Lung microvascular endothelial cell (primary cell): ENCODE measurements around the gene CUX1. TPM values are rescaled to one million over a fixed set of nuclear protein-coding genes. Genes with fewer than 3 reads are reported as not detected.

Experiments used
- DNase-seq, 2 donors: peaks; one replicate each; pipeline versions ENCODE4 v3.0.0 to v3.0.0-alpha.2; 2010; ENCODE audit warnings: low read depth in 2 of 2
- total RNA-seq: library from RNA; depleted of rRNA; stranded (reverse); fragments of >200 nt; gene quantifications from 2 replicates; pipeline ENCODE4 v1.2.1, GENCODE V29; 2014

CUX1 gene, protein sequence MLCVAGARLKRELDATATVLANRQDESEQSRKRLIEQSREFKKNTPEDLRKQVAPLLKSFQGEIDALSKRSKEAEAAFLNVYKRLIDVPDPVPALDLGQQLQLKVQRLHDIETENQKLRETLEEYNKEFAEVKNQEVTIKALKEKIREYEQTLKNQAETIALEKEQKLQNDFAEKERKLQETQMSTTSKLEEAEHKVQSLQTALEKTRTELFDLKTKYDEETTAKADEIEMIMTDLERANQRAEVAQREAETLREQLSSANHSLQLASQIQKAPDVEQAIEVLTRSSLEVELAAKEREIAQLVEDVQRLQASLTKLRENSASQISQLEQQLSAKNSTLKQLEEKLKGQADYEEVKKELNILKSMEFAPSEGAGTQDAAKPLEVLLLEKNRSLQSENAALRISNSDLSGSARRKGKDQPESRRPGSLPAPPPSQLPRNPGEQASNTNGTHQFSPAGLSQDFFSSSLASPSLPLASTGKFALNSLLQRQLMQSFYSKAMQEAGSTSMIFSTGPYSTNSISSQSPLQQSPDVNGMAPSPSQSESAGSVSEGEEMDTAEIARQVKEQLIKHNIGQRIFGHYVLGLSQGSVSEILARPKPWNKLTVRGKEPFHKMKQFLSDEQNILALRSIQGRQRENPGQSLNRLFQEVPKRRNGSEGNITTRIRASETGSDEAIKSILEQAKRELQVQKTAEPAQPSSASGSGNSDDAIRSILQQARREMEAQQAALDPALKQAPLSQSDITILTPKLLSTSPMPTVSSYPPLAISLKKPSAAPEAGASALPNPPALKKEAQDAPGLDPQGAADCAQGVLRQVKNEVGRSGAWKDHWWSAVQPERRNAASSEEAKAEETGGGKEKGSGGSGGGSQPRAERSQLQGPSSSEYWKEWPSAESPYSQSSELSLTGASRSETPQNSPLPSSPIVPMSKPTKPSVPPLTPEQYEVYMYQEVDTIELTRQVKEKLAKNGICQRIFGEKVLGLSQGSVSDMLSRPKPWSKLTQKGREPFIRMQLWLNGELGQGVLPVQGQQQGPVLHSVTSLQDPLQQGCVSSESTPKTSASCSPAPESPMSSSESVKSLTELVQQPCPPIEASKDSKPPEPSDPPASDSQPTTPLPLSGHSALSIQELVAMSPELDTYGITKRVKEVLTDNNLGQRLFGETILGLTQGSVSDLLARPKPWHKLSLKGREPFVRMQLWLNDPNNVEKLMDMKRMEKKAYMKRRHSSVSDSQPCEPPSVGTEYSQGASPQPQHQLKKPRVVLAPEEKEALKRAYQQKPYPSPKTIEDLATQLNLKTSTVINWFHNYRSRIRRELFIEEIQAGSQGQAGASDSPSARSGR (N-terminal part only)
- total RNA-seq: 14.4 and 22.8 TPM in 2 replicates

- peak; percentile 19 for DNase-seq
Observed at GRCh38 chr7:101817471-101818286, at the start of gene CUX1. Gene CUX1, plus strand, starts transcription at chr7:101817626. Its CDS starts 14 bp downstream, at chr7:101817640.

- DNase-seq: no peak
Observed at GRCh38 chr7:101768280-101768679, 49.1 kb upstream of the CUX1 start.

- no peak for DNase-seq
Observed at GRCh38 chr7:101770466-101770865, 47.0 kb upstream of the CUX1 start.

- DNase-seq: no peak
Observed at GRCh38 chr7:101772508-101773211, 44.8 kb upstream of the CUX1 start.

DNA sequence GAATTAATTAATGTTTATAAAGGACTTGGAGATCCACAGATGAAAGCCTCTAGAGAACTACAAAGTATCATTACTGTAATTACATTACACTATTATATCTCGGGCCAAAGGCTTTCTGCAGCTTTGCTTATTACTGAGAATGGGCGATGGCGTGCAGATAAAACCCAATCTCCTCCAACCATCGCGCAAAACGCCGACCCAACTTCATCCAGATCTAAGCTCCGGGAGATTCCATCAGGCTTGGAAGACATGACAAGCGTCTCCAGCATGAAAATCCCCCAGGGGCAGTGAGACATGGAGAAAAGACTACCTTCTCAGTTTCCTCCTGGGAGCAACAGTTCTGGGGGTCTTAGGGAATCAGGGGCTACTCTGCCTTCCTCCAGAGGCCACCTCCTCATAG is 42.2 kb upstream of the CUX1 start:
- DNase-seq: no peak

- DNase-seq: no peak
Observed at GRCh38 chr7:101778026-101778580, 39.3 kb upstream of the CUX1 start.

DNA sequence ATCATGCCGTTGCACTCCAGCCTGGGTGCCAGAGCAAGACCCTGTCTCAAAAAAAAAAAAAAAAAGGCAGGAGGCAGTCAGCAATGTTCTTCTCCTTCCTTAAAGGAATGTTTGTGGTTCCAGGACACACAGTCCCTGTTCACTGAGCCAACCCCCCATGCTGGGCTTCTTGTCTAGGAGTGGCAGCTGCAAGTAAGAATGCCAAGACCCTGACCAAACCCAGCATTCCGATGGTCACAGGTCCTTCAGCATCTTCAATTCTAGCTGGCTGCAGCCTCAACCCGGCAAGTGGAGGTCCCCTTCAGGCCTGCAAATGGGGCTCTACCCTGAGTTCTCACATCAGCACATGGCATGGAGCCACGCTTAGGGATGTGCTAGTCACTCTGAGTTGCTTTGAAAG is 38.2 kb upstream of the CUX1 start:
- DNase-seq: no peak

DNA sequence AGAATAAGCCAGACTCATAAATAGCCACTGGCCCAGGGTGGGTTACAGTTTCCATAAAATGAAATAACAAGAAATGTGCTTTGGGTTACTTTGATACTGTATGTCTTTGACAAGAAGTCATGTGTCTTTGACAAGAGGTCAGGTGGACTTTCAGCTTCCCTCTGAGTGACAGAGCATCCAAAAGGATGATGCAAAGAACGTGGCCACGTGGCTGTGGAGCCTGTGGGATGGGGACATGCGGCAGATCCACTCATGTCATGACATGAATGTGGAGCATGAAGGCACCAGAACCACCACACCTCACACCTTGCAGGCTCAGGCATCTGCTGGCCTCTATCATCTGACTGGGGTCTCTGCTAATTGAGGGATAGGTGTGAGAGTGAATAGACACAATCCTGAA is 37.1 kb upstream of the CUX1 start:
- DNase-seq: no peak

- DNase-seq: no peak
Observed at GRCh38 chr7:101781439-101781838, 36.0 kb upstream of the CUX1 start.

- no peak for DNase-seq
Observed at GRCh38 chr7:101782476-101782875, 35.0 kb upstream of the CUX1 start.

DNA sequence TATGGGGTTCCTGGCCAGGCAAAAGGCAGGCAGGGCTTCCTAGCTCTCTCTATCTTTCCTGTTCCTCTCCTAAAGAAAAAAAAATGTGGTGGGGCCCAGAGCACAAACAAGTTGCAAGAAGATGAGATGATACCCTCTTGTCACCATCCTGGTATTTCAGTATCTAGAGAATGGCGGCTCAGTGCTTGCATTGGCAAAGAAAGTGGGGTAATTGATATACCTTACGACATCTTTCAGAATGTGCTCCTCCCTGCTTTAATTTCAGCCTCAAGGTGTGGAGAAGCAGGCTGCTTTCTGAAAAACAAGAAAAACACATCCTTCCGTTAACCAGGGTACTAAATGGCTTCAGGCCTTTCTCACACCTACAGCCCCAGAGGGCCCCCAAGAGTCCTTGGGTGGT is 34.5 kb upstream of the CUX1 start:
- no peak for DNase-seq

- no peak for DNase-seq
Observed at GRCh38 chr7:101783381-101784181, 33.8 kb upstream of the CUX1 start.

- DNase-seq: peak in 1 of 2 donors; percentile 13
Observed at GRCh38 chr7:101784292-101785127, 32.9 kb upstream of the CUX1 start.

DNA sequence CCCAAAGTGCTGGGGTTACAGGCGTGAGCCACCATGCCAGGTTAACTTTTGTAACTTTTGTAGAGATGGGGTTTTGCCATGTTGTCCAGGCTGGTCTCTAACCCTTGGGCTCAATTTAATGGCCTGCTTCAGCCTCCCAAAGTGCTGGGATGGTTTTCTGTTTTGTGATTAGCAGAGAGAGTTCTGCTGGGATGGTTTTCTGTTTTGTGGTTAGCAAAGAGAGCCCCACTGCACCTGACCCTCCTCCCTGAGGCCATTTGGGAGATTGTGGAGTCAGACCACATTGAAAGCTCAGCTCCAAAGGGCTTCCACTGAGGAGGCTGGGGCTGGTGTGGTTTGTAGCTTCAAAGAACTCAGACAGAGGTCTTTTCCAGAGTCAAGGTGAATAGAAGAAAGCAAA is 29.6 kb upstream of the CUX1 start:
- DNase-seq: no peak

DNA sequence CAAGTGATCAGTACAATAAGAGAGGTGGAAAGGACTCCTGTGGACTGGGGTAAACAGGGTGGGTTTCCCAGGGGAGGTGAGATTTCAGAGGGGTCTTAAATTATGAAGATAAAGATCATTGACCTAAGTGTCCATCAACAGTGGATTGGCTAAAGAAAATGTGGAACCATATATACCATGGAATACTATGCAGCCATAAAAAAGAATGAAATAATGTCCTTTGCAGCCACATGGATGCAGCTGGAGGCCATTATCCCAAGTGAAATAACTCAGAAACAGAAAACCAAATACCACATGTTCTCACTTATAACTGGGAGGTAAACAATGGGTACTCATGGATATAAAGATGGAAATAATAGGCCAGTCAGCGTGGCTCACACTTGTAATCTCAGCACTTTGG is 28.9 kb upstream of the CUX1 start:
- DNase-seq: no peak

- DNase-seq: no peak
Observed at GRCh38 chr7:101790566-101791293, 26.7 kb upstream of the CUX1 start.

GRCh38 chr7:101792051-101792681 is 25.3 kb upstream of the CUX1 start:
- peak in 1 of 2 donors; percentile 53 for DNase-seq
